AG08396 (cell line): ENCODE results near the gene VENTX.

Experiments used
- DNase-seq: peaks from one replicate; pipeline ENCODE4 v3.0.0; 2012; ENCODE audit warnings: low spot score, mixed read lengths

Gene VENTX

GRCh38 chr10:133235265-133235855 is 2.3 kb upstream of the VENTX start:
- DNase-seq = no peak

GRCh38 chr10:133235932-133236331 is 1.7 kb upstream of the VENTX start:
- no peak for DNase-seq

- DNase-seq = no peak
Observed at GRCh38 chr10:133236401-133237240, 1.0 kb upstream of the VENTX start.

GRCh38 chr10:133237241-133237587 is 441 bp upstream of the VENTX start:
- DNase-seq = no peak

GRCh38 chr10:133238466-133238804 is 780 bp downstream of the VENTX start:
- no peak for DNase-seq

- DNase-seq = no peak
Observed at GRCh38 chr10:133239990-133240389, 2.3 kb downstream of the VENTX start.

GRCh38 chr10:133241501-133242205 is 4.0 kb downstream of the VENTX start:
- no peak for DNase-seq

GRCh38 chr10:133242611-133243356 is 5.1 kb downstream of the VENTX start:
- peak; percentile 74 for DNase-seq

- DNase-seq = no peak
Observed at GRCh38 chr10:133243593-133243992, 5.9 kb downstream of the VENTX start.

GRCh38 chr10:133245439-133246235 is 8.0 kb downstream of the VENTX start:
- peak; percentile 74 for DNase-seq

- DNase-seq = no peak
Observed at GRCh38 chr10:133246236-133246626, 8.6 kb downstream of the VENTX start.

GRCh38 chr10:133247681-133248333 is 10.2 kb downstream of the VENTX start:
- DNase-seq = no peak

GRCh38 chr10:133248334-133248715 is 10.7 kb downstream of the VENTX start:
- DNase-seq = no peak

- DNase-seq = no peak
Observed at GRCh38 chr10:133249094-133249780, 11.6 kb downstream of the VENTX start.

GRCh38 chr10:133249975-133250754 is 12.5 kb downstream of the VENTX start:
- DNase-seq = no peak

- DNase-seq = no peak
Observed at GRCh38 chr10:133251388-133252222, 13.9 kb downstream of the VENTX start.

GRCh38 chr10:133252223-133252552 is 14.5 kb downstream of the VENTX start:
- DNase-seq = no peak

- DNase-seq = no peak
Observed at GRCh38 chr10:133253361-133253955, 15.8 kb downstream of the VENTX start.
